Coronary artery (tissue), 2 donors: ENCODE data around the gene CD2AP.

Experiments used
- DNase-seq: peaks from one replicate; pipeline ENCODE4 v3.0.0-alpha.2; 2017; ENCODE audit warnings: low spot score
- H3K27ac ChIP-seq, 2 donors: fragments of 200-600 bp; sonication (generic); one replicate each; pipeline ENCODE4 v1.5.1; 2016 to 2019
- H3K4me3 ChIP-seq: fragments of 200-600 bp; sonication (generic); 2 replicates; pipeline ENCODE4 v1.5.1; 2016; ENCODE audit warnings: mild to moderate bottlenecking, moderate library complexity
- TF ChIP-seq, protein P1 (sequence below): fragments of 200-600 bp; sonication (generic); IDR thresholded peaks from one replicate; pipeline ENCODE4 v1.5.1; 2019; ENCODE audit warnings: antibody characterized with exemption

The CD2AP gene

DNA sequence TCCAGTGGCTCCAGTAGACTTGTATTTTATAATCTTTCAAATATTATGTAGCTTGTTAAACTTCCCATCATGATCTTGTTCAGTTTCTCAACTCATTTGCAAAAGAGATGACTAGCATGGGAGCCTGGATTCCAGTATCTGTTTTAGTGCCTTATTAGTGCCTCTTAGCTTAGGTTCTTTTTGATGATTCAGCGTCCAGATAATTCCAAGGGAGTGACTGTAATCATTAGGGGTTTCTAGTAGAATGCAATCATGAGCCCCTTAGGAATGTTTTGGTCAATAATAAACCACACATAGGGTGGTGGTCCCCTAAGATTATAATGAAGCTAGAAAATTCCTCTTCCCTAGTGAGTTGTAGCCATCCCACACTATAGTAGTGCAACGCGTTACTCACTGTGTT is 7.0 kb downstream of the CD2AP start:
- no peak overlapping the region for H3K27ac ChIP-seq
- no peak overlapping the region for H3K4me3 ChIP-seq
- TF ChIP-seq, protein P1, sequence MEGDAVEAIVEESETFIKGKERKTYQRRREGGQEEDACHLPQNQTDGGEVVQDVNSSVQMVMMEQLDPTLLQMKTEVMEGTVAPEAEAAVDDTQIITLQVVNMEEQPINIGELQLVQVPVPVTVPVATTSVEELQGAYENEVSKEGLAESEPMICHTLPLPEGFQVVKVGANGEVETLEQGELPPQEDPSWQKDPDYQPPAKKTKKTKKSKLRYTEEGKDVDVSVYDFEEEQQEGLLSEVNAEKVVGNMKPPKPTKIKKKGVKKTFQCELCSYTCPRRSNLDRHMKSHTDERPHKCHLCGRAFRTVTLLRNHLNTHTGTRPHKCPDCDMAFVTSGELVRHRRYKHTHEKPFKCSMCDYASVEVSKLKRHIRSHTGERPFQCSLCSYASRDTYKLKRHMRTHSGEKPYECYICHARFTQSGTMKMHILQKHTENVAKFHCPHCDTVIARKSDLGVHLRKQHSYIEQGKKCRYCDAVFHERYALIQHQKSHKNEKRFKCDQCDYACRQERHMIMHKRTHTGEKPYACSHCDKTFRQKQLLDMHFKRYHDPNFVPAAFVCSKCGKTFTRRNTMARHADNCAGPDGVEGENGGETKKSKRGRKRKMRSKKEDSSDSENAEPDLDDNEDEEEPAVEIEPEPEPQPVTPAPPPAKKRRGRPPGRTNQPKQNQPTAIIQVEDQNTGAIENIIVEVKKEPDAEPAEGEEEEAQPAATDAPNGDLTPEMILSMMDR = no peak
- DNase-seq = no peak

DNA sequence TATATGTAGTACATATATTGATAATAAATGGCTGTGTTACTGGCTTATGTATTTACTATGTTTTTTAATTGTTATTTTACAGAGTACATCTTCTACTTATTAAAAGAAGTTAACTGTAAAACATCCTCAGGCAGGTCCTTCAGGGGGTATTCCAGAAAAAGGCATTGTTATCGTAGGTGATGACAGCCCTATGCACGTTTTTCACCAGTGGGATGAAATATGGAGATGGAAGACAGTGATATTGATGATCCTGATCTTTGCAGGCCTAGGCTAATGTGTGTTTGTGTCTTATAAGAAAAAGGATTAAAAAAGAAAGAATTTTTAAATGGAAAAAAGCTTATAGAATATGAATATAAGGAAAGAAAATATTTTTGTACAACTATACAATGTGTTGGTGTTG is 7.5 kb downstream of the CD2AP start:
- Histone ChIP-seq H3K27ac (no peak overlapping the region), H3K4me3 (no peak overlapping the region)
- no peak for DNase-seq
- TF ChIP-seq, protein P1 = no peak

DNA sequence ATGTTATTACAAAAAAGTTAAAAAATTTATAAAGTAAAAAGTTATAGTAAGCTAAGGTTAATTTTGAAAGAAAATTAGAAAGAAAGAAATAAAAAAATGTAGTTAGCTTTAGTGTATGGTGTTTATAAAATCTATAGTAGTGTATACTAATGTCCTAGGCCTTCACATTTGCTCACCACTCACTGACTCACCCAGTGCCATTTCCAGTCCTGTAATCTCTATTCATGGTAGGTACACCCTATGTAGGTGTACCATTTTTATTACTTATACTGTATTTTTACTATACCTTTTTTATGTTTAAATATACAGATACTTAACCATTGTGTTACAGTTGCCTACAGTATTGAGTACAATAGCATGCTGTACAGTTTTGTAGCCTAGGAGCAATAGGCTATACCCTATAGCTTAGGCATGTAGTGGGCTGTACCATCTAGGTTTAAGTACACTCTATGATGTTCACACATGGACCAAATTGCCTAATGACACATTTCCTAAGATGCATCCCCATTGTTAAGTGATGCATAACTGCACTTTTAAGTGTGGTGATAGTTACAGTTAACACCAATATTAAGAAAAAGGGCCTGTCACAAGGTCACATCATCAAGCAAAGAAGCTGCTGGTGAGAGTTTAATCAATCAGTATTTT is 8.0 kb downstream of the CD2AP start:
- DNase-seq = no peak
- H3K4me3 ChIP-seq = no peak overlapping the region
- TF ChIP-seq, protein P1 = no peak

DNA sequence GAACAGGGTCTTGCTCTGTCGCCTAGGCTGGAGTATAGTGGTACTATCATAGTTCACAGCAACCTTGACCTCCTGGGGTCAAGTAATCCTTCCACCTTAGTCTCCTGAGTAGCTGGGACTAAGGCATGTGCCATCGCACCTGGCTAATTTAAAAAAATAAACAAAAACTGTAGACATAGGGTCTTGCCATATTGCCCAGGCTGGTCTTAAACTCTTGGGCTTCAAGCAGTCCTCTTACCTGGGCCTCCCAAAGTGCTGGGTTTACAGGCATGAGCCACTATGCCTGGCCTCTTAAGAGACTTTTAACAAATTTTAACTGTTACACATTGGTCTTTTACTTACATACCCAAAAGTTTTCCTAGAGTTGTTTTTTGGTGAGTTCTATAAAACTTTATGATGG is 12.4 kb downstream of the CD2AP start:
- TF ChIP-seq, protein P1 = no peak
- no peak overlapping the region for H3K27ac ChIP-seq
- H3K4me3 ChIP-seq = no peak overlapping the region
- no peak for DNase-seq

More for the DNA sequence above, 8.0 kb downstream of the CD2AP start:
- H3K27ac ChIP-seq = no peak overlapping the region

DNA sequence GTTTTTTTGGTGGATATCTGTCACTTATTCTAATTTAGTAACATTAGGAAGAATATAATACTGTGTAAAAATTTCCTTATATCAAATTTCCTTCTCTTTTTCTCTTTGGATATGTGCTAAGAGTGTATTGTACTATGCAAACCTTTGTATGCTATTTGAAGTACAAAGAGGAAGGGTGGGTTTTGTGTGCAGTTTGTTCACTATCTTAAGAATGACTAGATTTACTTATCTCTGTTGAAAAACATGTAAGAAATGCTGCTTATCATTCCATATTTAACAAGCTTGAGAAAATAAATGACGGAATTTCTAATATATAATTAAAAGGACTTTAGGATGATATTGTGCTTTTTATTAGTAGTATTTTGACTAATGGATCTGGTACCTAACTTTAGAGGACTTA is 13.1 kb downstream of the CD2AP start:
- TF ChIP-seq, protein P1 = no peak
- no peak overlapping the region for H3K4me3 ChIP-seq
- DNase-seq = no peak
- no peak overlapping the region for H3K27ac ChIP-seq

DNA sequence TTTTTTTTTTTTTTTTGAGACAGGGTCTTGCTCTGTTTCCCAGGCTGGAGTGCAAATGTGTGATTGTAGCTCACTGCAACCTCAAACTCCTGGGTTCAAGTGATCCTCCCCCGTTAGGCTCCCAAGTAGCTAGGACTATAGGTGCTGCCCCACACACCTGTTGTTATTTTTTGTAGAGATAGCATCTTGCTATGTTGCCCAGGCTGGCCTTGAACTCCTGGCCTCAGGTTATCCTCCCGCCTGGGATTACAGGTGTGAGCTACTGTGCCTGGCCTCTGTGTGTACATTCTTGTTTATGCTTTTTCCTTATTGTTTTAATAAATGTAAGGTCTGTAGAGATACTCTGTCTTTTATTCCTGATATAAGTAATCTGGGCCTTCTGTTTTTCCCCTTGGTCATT is 14.8 kb downstream of the CD2AP start:
- no peak for DNase-seq
- Histone ChIP-seq H3K27ac (no peak overlapping the region), H3K4me3 (no peak overlapping the region)
- TF ChIP-seq, protein P1 = no peak

DNA sequence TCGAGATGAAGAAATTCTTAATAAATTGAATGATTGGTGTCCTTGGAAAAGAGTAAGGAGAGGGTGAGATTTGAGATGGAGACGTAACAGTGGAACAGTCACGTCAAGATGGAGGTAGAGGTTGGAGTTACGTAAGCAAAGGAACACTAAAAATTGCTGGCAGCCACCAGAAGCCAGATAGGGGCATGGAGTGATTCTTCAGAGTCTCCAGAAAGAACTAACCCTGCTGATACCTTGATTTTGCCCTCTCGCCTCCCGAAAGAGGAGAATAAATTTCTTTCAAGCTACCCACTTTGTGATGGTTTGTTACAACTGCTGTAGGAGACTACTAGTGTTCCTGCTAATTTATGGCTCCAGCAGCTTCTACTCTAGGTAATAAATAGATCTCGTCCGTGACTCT is 17.6 kb downstream of the CD2AP start:
- no peak overlapping the region for H3K4me3 ChIP-seq
- no peak for DNase-seq
- TF ChIP-seq, protein P1 = no peak
- H3K27ac ChIP-seq = no peak overlapping the region
